SK-N-MC (cell line): Measurements from ENCODE around the gene PGBD2.
"Not testable (repeated sequence)": the region's sequence is repeated elsewhere in the genome, so short reads cannot be mapped to it uniquely, and the experiment has no call there.

Experiments used
- EZH2 ChIP-seq: fragments of 200-600 bp; sonication (generic); IDR thresholded peaks from one replicate; pipeline ENCODE4 v1.6.1; 2017; ENCODE audit warnings: antibody characterized with exemption
- FOXP2 ChIP-seq: optimal IDR thresholded peaks from 2 replicates; pipeline ENCODE3; 2011; ENCODE audit warnings: mild to moderate bottlenecking, moderate library complexity; ENCODE audit not compliant: insufficient read depth; ENCODE audit errors: extremely low read length, control extremely low read depth
- POLR2AphosphoS5 ChIP-seq: IDR thresholded peaks from 2 replicates; pipeline ENCODE4 v1.6.1; 2012; ENCODE audit warnings: mild to moderate bottlenecking, low read depth, low read length, borderline replicate concordance

DNA sequence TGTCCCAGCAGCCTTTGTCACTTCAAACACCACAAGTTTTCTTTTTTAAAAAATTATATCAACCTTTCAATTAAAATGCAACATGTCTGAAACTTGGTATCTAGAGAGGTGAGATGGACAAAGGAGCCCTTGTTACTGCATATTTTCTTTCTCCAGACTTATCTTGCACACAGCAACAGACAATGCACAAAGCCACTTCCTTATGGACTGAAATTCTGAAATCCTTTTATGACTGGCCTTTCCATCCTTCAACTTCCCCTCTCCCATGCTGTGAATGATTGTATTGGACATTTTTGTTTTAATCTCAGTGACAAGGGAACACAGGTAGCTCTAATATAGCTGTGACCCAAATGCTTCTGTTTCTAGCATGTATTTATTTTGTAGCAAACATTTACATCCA, 22.1 kb downstream of the PGBD2 start:
- not testable (repeated sequence) for TF ChIP-seq POLR2AphosphoS5, EZH2, FOXP2
